ENCODE measurements around the gene PDZD2.

GRCh38 chr5:32156635-32157034, 517.7 kb downstream of the PDZD2 start:
- TF ChIP-seq EZH2 (IDR thresholded peaks at IDR 0.05; ENCODE audit: insufficient read depth, poor library complexity, severe bottlenecking) (no peak), EZH2phosphoT487 (IDR thresholded peaks at IDR 0.05; ENCODE audit: insufficient read depth, low read depth) (no peak)
